Cortex of kidney (tissue), 1 donor: Measurements from ENCODE around the gene SMIM38.

ENCODE experiments used
- DNase-seq: peaks from one replicate; lab custom pipeline; 2025; lab: John Stamatoyannopoulos, UW

Gene SMIM38

GRCh38 chr11:69155302-69156234 is at the start of gene SMIM38:
SMIM38 (plus strand) TSS chr11:69155935; CDS start chr11:69157847, 1,912 bp downstream.
- DNase-seq, result no peak

GRCh38 chr11:69106031-69106811 is 49.5 kb upstream of the SMIM38 start:
- no peak for DNase-seq

- DNase-seq, result no peak
Observed at GRCh38 chr11:69107413-69107812, 48.3 kb upstream of the SMIM38 start.

- DNase-seq, result no peak
Observed at GRCh38 chr11:69108030-69108429, 47.7 kb upstream of the SMIM38 start.

GRCh38 chr11:69108559-69108958 is 47.2 kb upstream of the SMIM38 start:
- DNase-seq, result no peak

- DNase-seq, result no peak
Observed at GRCh38 chr11:69109101-69109500, 46.6 kb upstream of the SMIM38 start.

GRCh38 chr11:69110451-69110850 is 45.3 kb upstream of the SMIM38 start:
- DNase-seq, result no peak

GRCh38 chr11:69111624-69112542 is 43.9 kb upstream of the SMIM38 start:
- no peak for DNase-seq

GRCh38 chr11:69113226-69113625 is 42.5 kb upstream of the SMIM38 start:
- no peak for DNase-seq

- no peak for DNase-seq
Observed at GRCh38 chr11:69113646-69114340, 41.9 kb upstream of the SMIM38 start.

GRCh38 chr11:69114362-69114761 is 41.4 kb upstream of the SMIM38 start:
- DNase-seq, result no peak

GRCh38 chr11:69114811-69115523 is 40.8 kb upstream of the SMIM38 start:
- DNase-seq, result no peak

GRCh38 chr11:69115586-69116560 is 39.9 kb upstream of the SMIM38 start:
- no peak for DNase-seq

GRCh38 chr11:69116671-69117070 is 39.1 kb upstream of the SMIM38 start:
- no peak for DNase-seq

GRCh38 chr11:69119190-69119589 is 36.5 kb upstream of the SMIM38 start:
- DNase-seq, result no peak

GRCh38 chr11:69120096-69120875 is 35.4 kb upstream of the SMIM38 start:
- no peak for DNase-seq

GRCh38 chr11:69121021-69121420 is 34.7 kb upstream of the SMIM38 start:
- DNase-seq, result no peak

- no peak for DNase-seq
Observed at GRCh38 chr11:69121621-69122325, 34.0 kb upstream of the SMIM38 start.
